GM10266 (cell line): ENCODE measurements around the gene IDE.
"Not testable (repeated sequence)": the region's sequence is repeated elsewhere in the genome, so short reads cannot be mapped to it uniquely, and the experiment has no call there.

ENCODE experiments used
- DNase-seq: peaks from one replicate; pipeline ENCODE4 v3.0.0; 2012; ENCODE audit errors: extremely low spot score
- TF ChIP-seq, protein P1 (sequence below): IDR thresholded peaks from 2 replicates; pipeline ENCODE4 v1.5.1; 2012; ENCODE audit warnings: mild to moderate bottlenecking, low read depth; ENCODE audit not compliant: control insufficient read depth, insufficient read depth; ENCODE audit errors: missing control alignments

IDE gene

DNA sequence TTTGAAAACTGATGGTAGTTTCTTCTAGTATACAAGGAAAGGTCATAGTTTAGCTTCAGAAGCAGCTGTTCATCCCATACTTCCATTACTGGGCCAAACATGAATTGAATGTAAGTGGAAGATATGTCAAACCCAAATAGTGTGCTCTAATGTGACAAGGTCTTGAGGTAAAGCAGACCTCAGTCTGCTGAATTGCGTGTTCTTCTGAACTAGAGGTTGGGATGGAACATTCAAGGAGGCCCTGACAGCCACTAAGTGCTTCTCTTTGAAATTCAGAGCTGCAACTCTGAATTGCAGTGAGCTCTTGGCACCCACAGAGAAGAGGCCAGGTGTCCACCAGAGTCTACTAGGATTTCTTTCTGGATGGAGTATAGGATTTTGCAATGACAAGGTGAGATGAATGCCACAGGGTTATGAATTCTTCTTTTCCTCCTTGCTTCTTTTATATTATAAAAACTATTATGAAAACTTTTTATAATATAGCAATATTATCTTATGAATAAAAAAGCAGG, 98.5 kb downstream of the IDE start:
- DNase-seq = no peak

GRCh38 chr10:92470026-92470425, 103.9 kb downstream of the IDE start:
- TF ChIP-seq, protein P1, sequence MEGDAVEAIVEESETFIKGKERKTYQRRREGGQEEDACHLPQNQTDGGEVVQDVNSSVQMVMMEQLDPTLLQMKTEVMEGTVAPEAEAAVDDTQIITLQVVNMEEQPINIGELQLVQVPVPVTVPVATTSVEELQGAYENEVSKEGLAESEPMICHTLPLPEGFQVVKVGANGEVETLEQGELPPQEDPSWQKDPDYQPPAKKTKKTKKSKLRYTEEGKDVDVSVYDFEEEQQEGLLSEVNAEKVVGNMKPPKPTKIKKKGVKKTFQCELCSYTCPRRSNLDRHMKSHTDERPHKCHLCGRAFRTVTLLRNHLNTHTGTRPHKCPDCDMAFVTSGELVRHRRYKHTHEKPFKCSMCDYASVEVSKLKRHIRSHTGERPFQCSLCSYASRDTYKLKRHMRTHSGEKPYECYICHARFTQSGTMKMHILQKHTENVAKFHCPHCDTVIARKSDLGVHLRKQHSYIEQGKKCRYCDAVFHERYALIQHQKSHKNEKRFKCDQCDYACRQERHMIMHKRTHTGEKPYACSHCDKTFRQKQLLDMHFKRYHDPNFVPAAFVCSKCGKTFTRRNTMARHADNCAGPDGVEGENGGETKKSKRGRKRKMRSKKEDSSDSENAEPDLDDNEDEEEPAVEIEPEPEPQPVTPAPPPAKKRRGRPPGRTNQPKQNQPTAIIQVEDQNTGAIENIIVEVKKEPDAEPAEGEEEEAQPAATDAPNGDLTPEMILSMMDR = no peak
- DNase-seq = no peak

More for the DNA sequence above, 98.5 kb downstream of the IDE start:
- TF ChIP-seq, protein P1 = no peak

DNA sequence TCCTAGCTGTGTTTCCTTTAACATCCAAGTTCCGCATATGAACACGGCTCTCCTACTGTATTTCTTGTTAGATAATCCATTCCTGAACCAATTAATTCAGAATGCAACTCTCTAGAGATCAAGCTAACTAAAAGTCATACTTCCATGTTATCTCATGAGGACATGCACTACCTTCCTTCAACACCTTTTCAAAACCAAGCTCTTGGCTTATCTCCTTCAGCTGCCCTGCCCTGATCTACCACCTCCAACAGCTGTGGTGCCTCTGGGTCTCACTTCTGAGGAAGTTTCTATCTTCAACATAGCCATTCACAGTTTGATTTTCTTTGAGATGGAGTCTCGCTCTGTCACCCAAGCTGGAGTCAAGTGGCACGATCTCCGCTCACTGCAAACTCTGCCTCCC, 109.5 kb downstream of the IDE start:
- DNase-seq = no peak
- TF ChIP-seq, protein P1 = no peak

GRCh38 chr10:92463582-92463981, 110.3 kb downstream of the IDE start:
- DNase-seq = no peak
- TF ChIP-seq, protein P1 = no peak

DNA sequence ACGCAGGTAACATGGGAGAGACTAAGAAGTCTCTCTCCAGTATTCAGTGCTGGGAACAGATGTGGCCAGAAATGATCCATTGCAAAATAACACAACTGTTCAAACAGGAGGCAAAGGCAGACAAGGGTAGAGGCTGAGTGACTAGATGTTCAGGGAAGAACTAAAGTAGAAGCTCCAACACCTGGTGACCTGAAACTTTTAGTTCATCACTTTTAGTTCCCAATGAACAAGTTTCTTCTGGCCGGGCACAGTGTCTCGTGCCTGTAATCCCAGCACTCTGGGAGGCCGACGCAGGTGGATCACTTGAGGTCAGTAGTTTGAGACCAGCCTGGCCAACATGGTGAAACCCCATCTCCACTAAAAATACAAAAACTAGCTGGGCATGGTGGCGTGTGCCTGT, 118.9 kb downstream of the IDE start:
- DNase-seq = not testable (repeated sequence)

DNA sequence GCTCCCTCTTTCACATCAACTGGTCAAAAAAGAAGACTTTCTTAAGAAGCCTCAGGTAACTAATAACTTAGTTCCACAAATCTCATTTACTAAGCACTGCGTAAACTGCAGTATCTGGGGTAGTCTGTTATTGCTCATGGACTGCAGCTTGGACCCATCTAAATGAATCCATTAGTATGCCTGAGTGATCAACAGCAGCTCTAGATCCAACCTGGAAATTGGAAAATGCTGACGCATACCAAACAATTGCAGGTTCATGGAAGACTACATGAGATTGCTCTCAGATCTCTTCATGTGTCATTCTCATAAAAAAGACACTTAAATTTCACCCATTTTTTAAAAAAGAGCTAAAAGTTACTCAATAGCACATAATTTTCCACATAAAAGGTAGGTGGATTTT, 121.6 kb downstream of the IDE start:
- DNase-seq = no peak
- TF ChIP-seq, protein P1 = no peak

DNA sequence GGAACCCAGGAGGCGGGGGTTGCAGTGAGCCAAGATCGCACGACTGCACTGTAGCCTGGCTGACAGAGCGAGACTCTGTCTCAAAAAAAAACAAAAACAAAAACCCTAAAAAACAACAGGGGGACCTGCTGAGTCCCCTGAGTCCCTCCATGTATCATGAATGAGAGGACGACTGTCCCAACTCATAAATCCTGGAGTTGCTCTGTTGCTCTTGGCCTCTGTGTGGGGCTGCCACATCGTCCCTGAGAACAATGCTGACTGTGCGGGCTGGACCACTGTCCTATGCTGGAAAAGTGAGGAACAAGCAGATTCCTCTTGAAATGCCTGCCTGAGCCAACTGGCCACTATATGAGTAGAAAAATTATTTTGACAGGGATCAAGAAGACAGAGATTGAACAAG, 122.5 kb downstream of the IDE start:
- no peak for DNase-seq
- TF ChIP-seq, protein P1 = no peak

GRCh38 chr10:92450896-92451295, 123.0 kb downstream of the IDE start:
- TF ChIP-seq, protein P1 = no peak
- DNase-seq = no peak
